GM19023 (cell line): Measurements from ENCODE around the gene TCHP.
"Not testable (repeated sequence)": the region's sequence is repeated elsewhere in the genome, so short reads cannot be mapped to it uniquely, and the experiment has no call there.

Experiments used
- ATAC-seq: cut with Tn5 transposase; IDR thresholded peaks from one replicate; pipeline ENCODE4 v1.9.1; 2021; ENCODE audit warnings: mild to moderate bottlenecking, moderate library complexity; ENCODE audit not compliant: unreplicated experiment

The TCHP gene

GRCh38 chr12:109878749-109879148, 21.3 kb upstream of the TCHP start:
- no peak for ATAC-seq

GRCh38 chr12:109879351-109880042, 20.6 kb upstream of the TCHP start:
- ATAC-seq = no peak

- ATAC-seq = peak; percentile 94
These were observed 19.8 kb upstream of the TCHP start, which contains the start of gene GLTP for GRCh38 chr12:109880043-109880931. GLTP (minus strand) TSS chr12:109880541; CDS start chr12:109880374, 167 bp downstream.

GRCh38 chr12:109880938-109881337, 19.1 kb upstream of the TCHP start:
- ATAC-seq = no peak

- no peak for ATAC-seq
These were observed 18.3 kb upstream of the TCHP start for GRCh38 chr12:109881752-109882151.

GRCh38 chr12:109883461-109883860, 16.6 kb upstream of the TCHP start:
- ATAC-seq = no peak

- ATAC-seq = no peak
These were observed 14.5 kb upstream of the TCHP start for GRCh38 chr12:109885616-109886015.

GRCh38 chr12:109888179-109889020, 11.7 kb upstream of the TCHP start:
- no peak for ATAC-seq

GRCh38 chr12:109890620-109891170, 9.4 kb upstream of the TCHP start:
- no peak for ATAC-seq

- not testable (repeated sequence) for ATAC-seq
These were observed 8.3 kb upstream of the TCHP start for GRCh38 chr12:109891731-109892130.

- no peak for ATAC-seq
These were observed 7.8 kb upstream of the TCHP start for GRCh38 chr12:109892165-109892715.

GRCh38 chr12:109892748-109893147, 7.3 kb upstream of the TCHP start:
- peak; percentile 53 for ATAC-seq

- ATAC-seq = no peak
These were observed 6.6 kb upstream of the TCHP start for GRCh38 chr12:109893261-109893995.

- ATAC-seq = no peak
These were observed 5.1 kb upstream of the TCHP start for GRCh38 chr12:109894939-109895338.

GRCh38 chr12:109896188-109896587, 3.9 kb upstream of the TCHP start:
- ATAC-seq = no peak

- ATAC-seq = no peak
These were observed 3.0 kb upstream of the TCHP start for GRCh38 chr12:109897029-109897428.

GRCh38 chr12:109899345-109899744, 729 bp upstream of the TCHP start:
- not testable (repeated sequence) for ATAC-seq

- ATAC-seq = no peak
These were observed 892 bp downstream of the TCHP start for GRCh38 chr12:109900752-109901580.

GRCh38 chr12:109902891-109903418, 2.9 kb downstream of the TCHP start:
- no peak for ATAC-seq
